NK-92 (cell line): ENCODE measurements around the gene HOXA6.

Experiments used
- DNase-seq: peaks from one replicate; lab custom pipeline; 2025; ENCODE audit not compliant: unreplicated experiment; lab: John Stamatoyannopoulos, UW

Gene HOXA6

DNA sequence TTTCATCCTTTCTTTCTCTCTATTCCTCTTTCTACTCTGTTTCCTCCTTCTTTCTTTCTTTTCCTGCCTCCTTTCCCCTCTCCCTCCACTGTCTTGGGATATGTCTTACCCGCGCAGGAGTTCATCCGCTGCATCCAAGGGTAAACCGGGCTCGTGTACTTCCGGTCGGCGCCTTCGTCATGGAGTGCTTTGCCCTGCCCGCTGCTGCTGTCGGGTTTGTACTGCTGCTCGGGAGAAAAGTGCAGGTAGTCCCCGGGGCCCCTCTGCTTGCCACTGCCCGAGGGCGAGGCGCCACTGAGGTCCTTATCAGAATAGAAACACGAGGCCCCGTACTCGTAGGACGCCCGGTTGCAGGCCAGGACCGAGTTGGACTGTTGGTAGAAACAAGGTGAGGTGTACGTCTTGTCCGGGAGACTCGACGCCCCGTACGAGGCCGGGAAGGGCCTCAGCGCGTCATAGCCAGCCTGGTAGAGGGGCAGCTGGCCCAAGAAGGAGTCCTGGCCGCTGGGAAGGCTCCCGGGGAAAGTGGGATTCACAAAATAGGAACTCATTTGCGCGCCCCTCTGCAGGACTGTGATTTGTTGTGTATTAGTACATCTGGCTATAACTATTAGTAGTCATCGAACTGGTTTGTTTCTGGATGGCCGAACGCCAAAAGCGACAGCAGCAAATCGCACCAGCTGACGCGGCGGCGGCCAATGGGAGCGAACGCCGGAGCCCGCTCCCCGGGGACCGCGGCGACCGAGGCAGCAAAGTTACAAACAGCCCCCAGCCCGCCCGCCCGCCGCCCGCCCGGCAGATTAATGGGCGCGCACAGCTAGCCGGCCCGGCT, at the start of gene HOXA6:
Gene HOXA6, minus strand, starts transcription at position 576 of the 832 bp plus-strand sequence. Its CDS starts 25 bp downstream, at position 551.
- DNase-seq = no peak

DNA sequence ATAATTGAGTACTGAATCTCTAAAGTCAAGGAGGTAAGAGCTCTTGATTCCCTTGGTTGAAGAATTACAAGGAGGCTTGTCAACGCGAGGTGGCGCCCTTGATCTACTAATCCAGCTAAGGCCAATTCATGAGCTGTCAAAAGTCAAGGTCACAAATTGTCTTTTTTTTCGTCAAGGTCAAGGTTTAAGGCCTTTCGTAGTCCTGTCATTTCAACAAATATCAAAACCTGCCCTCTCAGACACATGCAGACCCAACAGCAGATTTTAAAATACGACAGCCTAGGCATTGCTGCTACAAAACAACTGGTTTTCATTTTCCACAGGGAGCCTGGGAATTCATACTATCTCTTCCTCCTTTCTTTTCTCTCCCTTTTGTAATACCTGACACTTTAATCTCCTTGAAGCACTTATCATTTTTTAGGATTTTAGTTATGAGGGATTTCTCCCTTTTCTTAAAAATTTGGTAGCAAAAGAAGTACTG, 48.8 kb upstream of the HOXA6 start:
- no peak for DNase-seq

DNA sequence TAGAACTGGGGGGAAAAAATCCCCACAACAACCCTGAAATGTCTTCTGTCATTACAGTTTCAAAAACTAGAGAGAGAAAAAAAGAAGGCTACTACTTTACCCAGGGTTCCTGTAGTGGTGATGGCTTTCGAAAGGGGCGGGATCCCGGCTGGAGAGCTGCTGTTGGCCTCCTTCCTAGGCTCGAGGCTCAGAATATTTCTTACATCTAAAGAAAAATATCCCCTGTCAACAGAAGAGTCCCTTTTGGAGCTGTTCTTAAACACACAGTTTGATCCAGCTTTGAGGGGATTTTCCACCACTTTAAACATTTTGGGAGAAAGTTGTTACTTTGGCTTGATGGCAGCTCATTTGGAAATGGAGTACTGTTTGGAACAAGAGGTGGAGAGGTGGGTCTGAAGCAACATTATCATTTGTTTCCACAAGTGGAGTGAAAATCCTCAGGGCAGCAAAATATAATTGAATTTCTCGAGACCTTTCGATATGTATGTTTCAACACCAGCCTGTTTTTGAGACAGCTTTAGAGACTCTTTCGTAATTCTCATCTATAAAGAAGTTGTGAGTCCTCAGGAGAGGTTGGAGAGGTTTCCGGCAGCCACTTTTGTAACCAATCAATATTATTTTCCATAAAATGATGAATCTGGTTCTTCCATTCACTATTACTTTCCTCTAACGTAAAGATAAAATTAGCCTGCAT, 47.3 kb upstream of the HOXA6 start:
- DNase-seq = no peak

DNA sequence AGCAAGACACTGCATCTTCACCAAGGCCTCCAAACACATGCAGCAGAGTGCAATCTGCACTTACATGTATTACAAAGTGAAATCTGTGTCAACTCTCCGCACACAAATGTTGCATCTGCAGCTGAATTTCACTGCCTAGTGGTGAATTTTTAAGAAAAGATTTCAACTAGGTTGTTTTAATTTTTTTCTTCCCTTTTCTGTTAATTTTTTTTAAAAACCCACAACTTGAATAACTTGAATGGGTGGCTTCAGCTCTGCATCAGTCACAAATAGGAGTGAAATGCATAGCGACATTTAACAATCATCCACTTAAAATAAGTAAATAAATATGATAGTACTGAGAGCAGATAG, 46.4 kb upstream of the HOXA6 start:
- no peak for DNase-seq

DNA sequence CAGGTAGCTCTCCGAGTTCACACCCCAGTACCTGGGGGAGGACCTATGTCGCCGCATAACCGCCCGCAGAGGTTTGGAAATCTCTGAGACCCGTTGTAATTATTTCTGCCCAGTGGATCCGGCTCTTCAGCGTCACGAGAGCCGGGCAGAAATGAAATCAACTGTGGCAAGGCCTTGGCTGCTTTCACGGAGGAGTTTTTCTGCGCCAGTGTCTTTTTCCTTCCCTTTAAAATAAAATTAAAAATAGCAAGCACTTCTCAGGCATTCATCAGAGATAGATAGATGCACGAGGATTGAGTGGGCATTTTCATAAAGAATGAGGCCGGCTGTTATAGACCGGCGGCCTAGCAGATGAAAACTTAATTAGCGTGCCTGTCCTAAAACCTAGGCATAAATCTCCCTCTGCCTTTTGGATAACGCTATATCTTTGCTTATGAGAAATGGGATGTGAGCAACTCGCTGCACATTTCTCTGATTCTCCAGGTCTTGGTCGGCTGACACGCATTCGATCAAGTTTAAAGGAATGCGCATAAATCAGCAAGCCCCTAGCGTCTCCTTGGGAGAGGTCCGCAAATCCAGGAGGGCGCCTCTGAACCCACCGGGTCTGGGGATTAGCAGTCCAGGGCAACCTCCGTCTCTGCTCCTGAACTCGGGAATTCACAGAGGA, 45.9 kb upstream of the HOXA6 start:
- DNase-seq = no peak

DNA sequence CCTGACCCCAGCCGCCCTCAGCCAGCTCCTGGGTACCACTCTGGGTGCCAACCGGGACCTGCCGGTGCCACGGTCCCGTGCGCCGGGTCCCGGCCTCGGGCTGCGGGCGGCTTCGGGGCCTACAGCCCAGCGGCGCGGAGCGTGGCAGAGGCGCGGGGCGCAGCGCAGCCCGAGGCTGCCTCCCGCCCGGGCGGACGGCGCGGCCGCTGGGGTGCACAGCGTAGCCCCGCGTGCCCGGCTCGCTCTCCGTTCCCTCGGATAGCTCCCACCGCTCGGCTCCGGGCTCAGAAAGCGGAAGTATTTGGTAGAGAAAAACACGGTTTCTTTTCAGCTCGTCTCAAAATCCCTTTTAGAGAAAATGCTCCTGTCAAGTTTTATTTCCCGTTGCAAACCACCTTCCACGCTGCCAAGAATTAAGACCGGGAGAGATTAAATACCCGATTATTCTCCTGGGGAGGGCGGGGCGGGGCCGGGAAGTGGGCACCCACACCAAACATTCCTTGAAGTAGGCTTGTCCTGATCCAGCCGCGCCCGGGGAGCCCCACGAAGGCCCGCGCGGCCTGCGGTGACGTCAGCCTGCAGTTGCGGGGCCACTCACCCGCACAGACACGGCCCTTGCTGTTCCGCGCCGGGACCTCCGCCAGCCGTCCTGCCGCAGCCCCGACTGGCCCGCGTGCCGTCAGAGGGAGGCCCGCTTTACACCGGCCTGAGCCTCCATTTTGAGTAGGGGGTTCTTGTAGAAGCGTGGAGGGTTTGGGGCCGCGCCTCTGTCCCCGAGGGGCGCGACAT, 45.2 kb upstream of the HOXA6 start:
- DNase-seq = no peak

DNA sequence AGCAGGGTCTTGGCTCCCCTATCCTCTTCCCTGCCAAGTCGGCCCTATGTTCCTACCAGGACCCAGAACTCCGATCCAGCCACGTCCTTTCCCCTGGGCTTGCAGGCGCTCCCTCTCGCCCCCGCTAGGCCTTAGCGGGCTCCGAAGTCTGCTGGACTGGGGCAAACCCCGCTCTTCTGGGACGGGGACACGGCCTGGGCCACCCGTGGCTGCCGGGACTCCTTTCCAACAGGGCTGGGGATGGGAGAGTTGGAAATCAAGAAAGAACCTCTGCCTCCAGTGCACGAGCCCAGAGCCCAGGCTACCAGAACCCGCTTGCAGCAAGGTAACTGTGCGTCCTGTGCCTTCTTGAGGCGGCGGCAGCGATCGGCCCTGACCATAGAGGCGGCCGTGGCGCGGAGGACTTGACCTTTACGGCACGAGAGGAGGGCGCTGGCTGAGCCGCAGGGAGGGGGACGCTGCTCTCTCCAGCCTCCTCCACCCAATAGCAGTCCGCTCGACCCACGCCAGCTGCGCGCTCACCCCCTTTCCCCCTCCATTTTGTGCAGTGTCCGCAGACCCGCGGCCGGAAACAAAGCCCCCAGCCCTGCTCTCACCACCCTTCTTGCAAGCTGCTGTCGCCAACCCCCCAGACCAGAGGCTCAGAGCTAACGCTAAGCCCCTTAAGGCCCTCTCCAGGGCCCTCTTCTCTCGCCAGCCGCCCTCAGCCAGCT, 44.4 kb upstream of the HOXA6 start:
- no peak for DNase-seq

DNA sequence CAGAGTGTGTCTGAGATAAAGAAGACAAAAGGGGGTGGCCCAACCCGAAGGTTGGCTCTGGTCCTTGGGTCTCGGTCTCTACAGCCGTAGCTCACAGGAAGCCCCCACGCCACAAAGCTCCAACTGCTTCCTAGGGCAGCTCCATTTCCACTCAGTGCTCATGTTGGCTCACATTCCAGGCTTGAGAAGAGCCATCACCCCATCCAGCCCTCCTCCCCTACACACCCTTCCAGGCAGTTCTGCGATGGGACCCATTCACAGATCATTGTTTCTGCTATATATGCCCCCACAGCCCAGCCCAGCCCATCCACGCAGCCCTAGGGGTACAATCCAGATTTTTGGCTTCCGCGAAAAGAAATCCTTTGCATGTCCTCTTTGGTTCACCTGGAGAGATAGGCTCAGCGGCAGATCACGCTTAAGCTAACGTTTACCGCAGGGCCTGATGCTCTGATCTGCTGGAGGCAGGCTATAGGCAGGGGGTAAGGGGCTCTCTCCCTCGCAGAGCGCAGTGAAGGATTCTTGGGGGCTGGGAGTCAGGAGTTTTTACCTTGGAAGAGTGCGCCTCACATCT, 43.7 kb upstream of the HOXA6 start:
- DNase-seq = no peak

DNA sequence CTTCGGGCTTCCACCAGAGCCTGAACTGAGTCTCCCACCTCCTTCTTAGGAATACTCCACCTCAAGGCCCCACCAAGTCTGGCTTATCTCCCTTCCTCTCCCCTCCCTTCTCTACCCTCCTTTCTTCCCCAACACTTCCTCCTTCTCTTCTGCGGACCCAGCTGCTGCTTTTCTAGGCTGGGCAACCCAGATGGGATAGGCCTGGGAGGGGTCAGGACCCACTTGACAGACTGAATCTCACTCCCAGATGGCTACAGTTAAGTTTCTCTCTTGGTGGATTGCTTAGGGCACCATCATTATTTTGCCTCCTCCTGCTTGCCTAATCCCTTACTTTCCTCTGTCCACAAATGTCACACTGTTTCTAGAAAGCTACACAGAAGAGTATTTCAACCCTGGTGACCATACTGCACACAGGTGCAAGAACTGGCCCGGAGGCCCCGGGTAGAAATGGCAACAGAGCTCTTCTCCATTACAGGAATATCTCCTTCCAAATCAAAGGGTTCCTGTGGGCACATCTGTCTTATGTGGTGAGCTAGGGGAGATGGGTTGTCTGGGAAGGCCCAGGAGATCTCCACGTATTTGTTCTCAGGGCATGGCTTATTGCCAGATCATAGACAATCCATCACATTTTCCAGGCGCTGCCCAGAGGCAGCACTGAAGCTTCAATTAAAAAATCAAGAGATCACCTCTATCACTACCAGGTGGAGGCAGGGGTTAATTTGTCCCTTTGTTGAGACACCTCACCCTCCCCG, 42.6 kb upstream of the HOXA6 start:
- no peak for DNase-seq

DNA sequence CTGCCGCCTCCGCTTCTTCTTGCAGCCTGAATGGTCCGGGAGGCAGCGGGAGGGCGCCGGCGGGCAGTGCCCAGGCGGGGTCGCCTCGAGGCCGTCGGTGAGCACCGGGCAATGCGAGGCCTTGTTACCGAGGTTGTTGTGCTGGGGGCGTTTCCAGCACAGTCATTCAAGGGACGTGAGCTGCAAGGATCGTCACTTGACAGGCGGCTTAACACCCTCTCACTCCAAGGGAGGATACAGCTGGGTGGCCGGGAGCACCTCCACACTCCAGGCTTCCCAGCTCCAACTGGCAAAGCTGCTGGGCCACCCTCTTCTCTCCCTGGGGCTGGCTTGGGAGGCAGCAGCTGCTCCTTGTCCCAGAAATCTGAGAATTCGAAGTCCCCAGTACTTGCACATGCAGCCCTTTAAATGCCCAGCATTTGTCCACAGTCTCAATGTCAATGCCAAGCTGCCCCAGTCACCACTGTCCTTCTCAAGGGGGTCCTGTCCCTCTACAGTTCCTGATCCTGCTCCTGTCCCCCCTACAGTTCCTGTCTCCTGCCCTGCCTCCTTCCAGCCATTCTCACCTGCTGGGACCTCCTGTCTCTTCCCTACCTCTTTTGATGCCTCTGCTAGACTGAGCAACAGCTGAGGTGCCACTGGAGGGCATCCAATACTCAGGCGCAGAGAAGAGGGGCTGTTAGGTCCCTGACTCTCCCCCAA, 41.9 kb upstream of the HOXA6 start:
- no peak for DNase-seq

DNA sequence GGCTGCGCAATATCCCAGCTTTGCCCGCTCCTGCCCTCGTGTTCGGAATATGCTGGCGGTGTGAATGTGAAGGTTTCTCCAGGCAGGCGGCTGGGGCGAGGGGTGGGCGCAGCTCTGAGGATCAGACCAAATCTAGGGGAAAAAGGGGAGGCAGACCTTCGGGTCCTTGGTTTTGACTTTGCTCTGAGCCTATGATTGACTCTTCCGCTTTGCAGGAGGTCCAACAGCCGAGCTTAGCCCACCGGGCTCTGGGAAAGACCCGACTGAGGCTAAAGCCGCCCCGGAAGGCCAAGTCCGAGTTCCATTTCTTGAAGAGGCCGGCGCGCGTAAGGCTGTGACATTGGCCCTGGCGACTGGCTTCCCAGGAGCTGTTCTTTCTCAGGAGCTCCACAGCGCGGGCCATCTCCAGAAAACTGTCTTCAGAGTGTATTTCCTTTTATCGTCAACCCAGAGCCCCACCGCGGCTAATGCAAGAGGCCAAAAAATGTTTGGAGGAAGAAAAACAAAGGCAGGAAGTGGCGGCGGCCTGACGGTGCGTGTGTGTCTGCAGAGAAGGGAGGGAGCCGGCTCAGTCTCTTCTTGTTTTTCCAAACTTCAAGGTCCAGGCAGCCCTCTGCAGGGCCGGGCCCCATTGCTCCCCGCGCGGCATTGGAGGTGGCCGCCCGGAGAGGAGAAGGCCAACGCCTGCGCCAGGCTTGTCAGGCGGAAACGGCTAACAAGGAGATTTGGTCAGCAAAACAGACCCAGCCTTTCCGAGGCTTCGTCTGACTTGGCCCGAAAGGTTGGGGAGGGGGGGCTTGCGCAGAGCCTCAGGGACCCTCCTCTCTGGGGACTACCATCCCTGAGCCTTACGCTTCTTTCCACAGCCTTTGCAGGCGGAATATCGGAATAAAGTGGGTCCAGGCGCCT, 41.1 kb upstream of the HOXA6 start:
- DNase-seq = no peak

DNA sequence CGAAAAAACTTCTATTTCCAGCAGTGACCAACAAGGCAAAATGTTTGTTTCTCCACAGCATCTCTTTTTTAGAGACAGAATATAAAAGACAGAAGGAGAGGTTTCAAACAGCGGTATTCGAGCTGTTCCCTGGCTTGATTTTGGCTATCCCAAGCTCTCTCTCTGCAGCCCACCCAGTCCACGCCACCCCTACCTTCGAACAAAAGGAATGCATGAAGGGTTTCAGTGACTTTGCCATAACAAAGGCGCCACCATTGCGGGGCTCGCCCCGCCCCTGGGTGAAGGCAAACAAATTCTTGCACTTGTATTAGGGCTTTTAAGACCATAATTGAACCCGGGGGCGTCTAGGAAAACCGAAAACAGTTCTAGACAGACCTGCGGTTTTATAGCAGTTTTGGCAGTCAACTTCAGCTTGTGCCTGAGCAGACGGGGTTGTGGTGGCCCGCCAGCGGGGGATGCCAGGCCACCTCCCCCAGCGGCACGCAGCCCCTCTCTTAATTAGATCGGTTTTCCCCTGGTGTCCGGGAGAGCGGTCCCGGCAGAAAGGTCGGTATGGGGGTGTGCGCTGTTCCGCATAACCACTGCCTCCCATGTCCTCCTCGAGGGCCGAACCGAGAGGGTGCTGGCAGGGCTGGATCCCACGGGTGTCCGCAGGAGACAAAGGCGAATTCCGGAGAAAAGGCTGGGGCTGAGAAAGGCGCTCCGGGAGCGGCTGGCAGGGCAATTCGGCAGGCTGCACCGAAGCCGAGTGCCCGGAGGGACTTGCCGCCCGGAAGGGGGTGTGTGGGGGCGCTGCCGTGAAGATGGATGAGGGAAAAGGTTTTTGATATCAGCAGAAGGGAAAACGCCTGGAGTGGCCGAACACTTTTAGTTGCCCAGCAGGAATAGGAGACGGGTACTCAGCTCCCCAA, 40.2 kb upstream of the HOXA6 start:
- DNase-seq = no peak

DNA sequence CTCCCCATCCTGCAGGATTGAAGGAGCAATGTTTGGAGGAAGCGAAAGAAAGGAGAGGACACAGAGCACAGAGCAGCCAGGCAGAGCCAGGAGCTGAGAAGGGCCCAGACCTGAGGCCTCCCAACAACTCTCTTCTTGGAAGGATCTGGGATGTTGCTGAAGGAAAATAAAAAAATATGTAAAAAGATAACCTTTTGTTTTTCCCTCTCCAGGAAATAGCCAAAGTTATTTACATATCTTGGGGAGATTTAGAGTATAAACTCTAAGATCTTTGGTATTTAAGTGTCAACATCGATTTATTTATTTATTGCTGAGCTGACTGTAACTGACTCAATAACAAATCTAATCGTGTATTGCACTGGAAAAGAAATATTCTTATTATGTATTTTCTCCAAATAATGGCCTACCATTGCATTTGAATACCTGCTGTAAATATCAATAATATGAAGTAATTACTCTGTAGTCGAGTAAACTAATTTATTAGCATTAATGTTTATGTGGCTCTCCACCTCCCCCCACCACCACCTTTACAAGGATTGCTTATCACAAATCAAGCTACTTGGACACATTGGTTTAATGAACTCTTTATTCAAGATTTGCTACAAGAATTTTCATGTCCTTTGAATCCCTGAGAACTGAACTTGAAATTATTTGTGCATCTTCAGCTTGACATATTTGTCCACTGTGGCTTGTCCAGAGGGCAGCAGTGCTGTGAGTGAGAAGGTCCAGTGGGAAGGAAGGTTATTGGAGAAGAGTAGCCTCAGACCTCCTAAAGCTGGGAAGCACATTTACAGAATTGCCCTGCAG, 39.3 kb upstream of the HOXA6 start:
- no peak for DNase-seq

DNA sequence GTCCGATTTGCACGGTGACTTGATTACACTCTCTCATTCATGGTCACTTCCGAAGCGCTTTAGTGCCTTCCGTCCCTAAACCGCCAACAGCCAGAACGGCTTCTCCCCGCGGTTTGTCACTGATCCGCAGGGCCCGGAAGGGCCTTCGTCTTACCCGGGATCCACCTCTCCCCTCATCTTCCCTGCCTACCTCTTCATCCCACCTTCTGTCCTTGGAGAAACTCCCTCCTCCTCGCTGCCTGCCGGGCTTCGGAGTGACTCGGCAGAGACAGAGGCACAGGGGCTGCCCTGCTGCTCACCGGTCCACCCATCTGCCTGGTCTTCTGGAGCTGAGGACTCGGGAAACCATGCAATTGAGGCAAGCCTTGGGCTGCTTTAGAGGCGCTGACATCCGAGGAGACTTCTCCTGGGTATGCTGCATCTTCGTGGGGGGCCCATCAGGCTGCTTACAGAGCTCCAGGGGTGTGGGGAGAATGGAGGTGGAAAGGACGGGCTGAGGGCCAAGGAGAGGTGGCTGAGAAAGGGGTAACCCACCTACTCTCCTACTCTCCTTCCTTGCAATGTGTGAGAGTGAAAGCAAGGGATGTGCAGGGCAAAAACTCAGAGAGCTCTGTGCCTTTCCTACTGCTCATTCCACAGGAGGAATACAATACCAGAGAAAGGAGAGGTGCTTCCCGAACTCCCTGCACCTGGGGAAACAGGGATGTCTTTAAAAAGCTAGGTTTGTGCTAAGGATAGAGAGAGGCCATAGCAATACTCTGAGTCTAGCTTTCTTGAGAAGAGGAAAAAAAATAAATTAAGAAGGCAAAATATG, 38.5 kb upstream of the HOXA6 start:
- no peak for DNase-seq
